GM10248 (cell line): ENCODE results near the gene EIF2B1.

ENCODE experiments used
- CTCF ChIA-PET: fragments of 300-600 bp; sonication (Branson Sonifier 250); formaldehyde crosslinking; extraction: SDS; loops from one replicate; lab custom pipeline; 2021; ENCODE audit warnings: antibody characterized with exemption; lab: Yijun Ruan, JAX
- POLR2A ChIA-PET: fragments of 350-650 bp; sonication (Branson Sonifier 250); formaldehyde crosslinking; extraction: SDS; loops from one replicate; lab custom pipeline; 2020; ENCODE audit warnings: antibody characterized with exemption; lab: Yijun Ruan, JAX
- DNase-seq: peaks from one replicate; pipeline ENCODE4 v3.0.0; 2012; ENCODE audit errors: extremely low spot score
- TF ChIP-seq, protein P1 (sequence below): IDR thresholded peaks from 2 replicates; pipeline ENCODE4 v1.5.1; 2012; ENCODE audit warnings: mild to moderate bottlenecking, low read depth; ENCODE audit errors: extremely low read depth, missing control alignments, control extremely low read depth

The EIF2B1 gene

DNA sequence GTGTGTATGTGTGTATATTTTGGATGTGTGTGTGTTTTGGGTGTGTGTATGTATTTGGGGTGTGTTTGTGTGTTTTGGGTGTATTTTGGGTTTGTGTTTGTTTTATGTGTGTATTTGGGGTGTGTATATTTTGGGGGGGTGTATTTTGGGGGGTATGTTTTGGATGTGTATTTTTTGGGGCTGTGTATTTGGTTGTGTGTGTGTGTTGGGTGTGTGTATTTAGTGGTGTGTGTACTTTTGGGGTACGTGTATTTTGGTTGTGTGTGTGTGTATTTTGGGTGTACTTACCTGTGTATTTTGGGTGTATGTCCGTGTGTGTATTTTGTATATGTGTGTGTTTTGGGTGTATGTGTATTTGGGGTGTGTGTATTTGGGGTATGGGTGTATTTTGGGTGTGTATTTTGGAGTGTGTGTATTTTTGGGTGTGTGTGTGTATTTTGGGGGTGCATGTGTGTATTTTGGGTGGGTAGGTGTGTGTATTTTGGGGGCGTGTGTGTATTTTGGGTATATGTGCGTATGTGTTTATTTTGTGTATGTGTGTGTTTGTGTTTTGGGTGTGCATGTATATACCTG, 20.7 kb upstream of the EIF2B1 start:
- no peak for DNase-seq
- ChIA-PET POLR2A (no interaction called here), CTCF (interaction anchor here (1.2 kb wide), 1 partner anchor 31 kb away, joined by 3 read pairs; no protein-coding TSS in a partner anchor)
- TF ChIP-seq, protein P1, sequence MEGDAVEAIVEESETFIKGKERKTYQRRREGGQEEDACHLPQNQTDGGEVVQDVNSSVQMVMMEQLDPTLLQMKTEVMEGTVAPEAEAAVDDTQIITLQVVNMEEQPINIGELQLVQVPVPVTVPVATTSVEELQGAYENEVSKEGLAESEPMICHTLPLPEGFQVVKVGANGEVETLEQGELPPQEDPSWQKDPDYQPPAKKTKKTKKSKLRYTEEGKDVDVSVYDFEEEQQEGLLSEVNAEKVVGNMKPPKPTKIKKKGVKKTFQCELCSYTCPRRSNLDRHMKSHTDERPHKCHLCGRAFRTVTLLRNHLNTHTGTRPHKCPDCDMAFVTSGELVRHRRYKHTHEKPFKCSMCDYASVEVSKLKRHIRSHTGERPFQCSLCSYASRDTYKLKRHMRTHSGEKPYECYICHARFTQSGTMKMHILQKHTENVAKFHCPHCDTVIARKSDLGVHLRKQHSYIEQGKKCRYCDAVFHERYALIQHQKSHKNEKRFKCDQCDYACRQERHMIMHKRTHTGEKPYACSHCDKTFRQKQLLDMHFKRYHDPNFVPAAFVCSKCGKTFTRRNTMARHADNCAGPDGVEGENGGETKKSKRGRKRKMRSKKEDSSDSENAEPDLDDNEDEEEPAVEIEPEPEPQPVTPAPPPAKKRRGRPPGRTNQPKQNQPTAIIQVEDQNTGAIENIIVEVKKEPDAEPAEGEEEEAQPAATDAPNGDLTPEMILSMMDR, result no peak

DNA sequence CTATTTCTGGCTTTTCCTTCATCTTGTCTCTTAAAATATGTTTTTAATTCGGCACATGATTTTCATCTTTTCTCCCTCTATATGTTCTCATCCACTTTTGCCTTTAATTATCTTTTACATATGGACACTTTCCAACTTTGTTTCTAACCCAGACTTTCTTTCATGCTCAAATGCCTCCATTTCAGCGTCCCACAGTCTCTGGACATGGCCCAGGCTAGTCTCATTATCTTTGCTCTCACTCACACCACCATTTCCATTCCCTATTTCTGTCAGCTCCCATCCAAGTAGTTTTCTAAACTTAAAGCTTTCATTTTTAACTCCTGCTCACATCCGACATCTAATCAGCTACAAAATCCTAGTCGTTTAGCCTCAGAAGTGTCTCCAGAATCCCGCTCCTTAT, 14.9 kb upstream of the EIF2B1 start:
- ChIA-PET CTCF (no interaction called here), POLR2A (interaction anchor here (0.6 kb wide), 1 partner anchor 13 kb away, joined by 5 read pairs; no protein-coding TSS in a partner anchor)
- no peak for DNase-seq
- TF ChIP-seq, protein P1, result no peak

DNA sequence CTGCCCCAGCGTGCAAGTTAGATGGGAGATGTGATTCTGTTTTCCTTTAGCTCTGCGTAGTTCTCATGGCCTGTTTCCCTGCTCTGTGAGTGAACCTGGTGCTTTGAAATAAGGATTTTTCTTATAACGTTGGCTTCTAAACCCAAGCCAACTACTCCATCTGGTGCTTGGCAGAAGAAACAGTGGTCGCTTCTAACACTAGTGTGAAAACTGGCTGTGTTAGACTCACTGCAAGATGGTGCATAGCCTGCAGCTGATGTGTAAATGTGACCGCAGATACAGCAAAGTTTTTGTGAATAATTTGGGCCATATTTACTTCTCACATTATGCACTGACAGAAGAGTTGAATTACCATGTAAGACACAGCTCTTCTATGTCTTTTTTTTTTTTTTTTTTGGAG, 12.4 kb upstream of the EIF2B1 start:
- no peak for DNase-seq
- CTCF ChIA-PET, result interaction anchor here (1.4 kb wide), 1 partner anchor 281 kb away, joined by 3 read pairs; the partner anchor contains the start of gene SBNO1
- POLR2A ChIA-PET, result interaction anchor here (0.6 kb wide), 1 partner anchor 66 kb away, joined by 5 read pairs; the partner anchor contains the start of gene ATP6V0A2
- TF ChIP-seq, protein P1, result no peak

DNA sequence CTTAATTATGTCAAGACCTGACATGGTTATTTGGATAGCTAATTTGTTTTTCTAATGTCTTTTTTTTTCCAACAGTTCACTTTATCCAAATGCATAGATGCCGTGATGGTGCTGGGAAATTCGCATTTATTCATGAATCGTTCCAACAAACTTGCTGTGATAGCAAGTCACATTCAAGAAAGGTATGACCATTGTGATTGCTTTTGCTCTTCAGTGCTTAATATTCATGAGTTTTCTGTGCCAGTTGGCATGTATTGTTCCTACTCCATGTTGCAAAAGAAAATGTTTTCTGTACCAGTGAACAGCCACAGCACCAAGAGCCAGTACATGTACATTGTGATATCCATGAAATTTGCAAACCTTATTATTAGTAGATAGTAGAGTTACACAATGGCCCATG, 11.9 kb upstream of the EIF2B1 start:
- TF ChIP-seq, protein P1, result no peak
- ChIA-PET CTCF (interaction anchor here (0.9 to 1.6 kb wide), 4 partner anchors 10 to 280 kb away, joined by 3 to 4 read pairs (median 3); partner anchors contain the start of genes ATP6V0A2 and SBNO1), POLR2A (interaction anchor here (0.6 kb wide), 1 partner anchor 67 kb away, joined by 5 read pairs; the partner anchor contains the start of gene ATP6V0A2)
- DNase-seq, result no peak

DNA sequence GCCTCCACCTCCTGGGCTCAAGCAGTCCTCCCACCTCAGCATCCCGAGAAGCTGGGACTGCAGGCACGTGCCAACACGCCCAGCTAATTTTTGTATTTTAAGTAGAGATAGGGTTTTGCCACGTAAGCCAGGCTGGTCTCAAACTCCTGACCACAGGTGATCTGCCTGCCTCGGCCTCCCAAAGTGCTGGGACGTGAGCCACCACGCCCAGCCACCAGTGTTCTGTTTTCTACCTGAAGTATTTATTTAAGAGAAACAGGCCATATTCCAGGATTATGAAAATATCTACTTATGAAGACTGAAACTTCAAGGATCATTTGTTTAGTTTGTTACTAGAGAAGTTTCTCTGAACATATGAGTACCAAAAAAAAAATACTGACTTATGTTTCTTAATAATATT, 10.4 kb upstream of the EIF2B1 start:
- no peak for DNase-seq
- ChIA-PET POLR2A (no interaction called here), CTCF (interaction anchor here (0.9 to 1.6 kb wide), 2 partner anchors 10 to 11 kb away, joined by 3 read pairs; partner anchors contain the start of gene GTF2H3)
- TF ChIP-seq, protein P1, result no peak

DNA sequence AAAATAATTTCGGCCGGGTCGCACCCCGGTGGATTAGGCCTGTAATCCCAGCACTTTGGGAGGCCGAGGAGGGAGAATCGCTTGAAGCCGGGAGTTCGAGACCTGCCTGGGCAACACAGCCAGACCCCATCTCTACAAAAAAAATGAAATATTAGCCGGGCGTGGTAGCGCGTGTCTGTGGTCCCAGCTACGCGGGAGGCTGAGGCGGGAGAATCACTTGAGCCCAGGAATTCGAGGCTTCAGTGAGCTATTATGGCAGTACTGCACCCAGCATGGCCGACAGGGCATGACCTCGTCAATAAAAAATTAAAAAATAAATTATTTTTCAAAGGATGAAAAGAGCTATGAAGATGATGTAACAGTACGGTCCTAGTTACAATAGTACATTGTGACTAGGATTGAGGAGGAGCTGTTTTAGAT, 666 bp upstream of the EIF2B1 start:
- ChIA-PET POLR2A (no interaction called here), CTCF (interaction anchor here (0.8 to 1.2 kb wide), 5 partner anchors 10 to 350 kb away, joined by 3 to 4 read pairs (median 3); partner anchors contain the start of gene ATP6V0A2)
- TF ChIP-seq, protein P1, result no peak
- no peak for DNase-seq
